Muscle of back (tissue), 11 donors: ENCODE data around the gene FPR2. TPM values are rescaled to one million over a fixed set of nuclear protein-coding genes. Genes with fewer than 3 reads are reported as not detected.
"Not testable (repeated sequence)": the region's sequence is repeated elsewhere in the genome, so short reads cannot be mapped to it uniquely, and the experiment has no call there.

Source experiments
- DNase-seq, 3 donors: peaks; one replicate each; pipeline versions ENCODE4 v3.0.0 to v3.0.0-alpha.2; 2013
- polyA plus RNA-seq, 10 donors: library from polyadenylated mRNA; unstranded; fragments of 120-200 nt; gene quantifications; one replicate each; pipeline ENCODE4 v1.2.1, GENCODE V29; 2013; ENCODE audit not compliant: insufficient read length in 10 of 10

Gene FPR2
- polyA plus RNA-seq, 10 donors: 0.08 to 0.44 (median 0.27) TPM

- not testable (repeated sequence) for DNase-seq
These were observed 44.4 kb downstream of the FPR2 start for GRCh38 chr19:51805396-51805795.

GRCh38 chr19:51806571-51806970, 45.6 kb downstream of the FPR2 start:
- DNase-seq: not testable (repeated sequence)

- DNase-seq: no peak
These were observed 46.2 kb downstream of the FPR2 start for GRCh38 chr19:51807111-51807701.

GRCh38 chr19:51807925-51808324, 46.9 kb downstream of the FPR2 start:
- DNase-seq: no peak

GRCh38 chr19:51808333-51808986, 47.5 kb downstream of the FPR2 start:
- DNase-seq: no peak

GRCh38 chr19:51809787-51810186, 48.8 kb downstream of the FPR2 start:
- DNase-seq: no peak

GRCh38 chr19:51810223-51810622, 49.2 kb downstream of the FPR2 start:
- no peak for DNase-seq

- DNase-seq: peak in 1 of 3 donors; percentile 48
These were observed 50.4 kb downstream of the FPR2 start for GRCh38 chr19:51811344-51811743.

- no peak for DNase-seq
These were observed 54.1 kb downstream of the FPR2 start for GRCh38 chr19:51815043-51815442.

- no peak for DNase-seq
These were observed 55.7 kb downstream of the FPR2 start for GRCh38 chr19:51816711-51817110.

- no peak for DNase-seq
These were observed 59.0 kb downstream of the FPR2 start for GRCh38 chr19:51820011-51820410.

Other genes with a start within 250 kb of the FPR2 start
- gene SIGLEC6, start 229.5 kb upstream of the FPR2 start, polyA plus RNA-seq: under 1 TPM in 7 of 10 donors, not detected in 3; 0.11 to 0.46 (median 0.33) TPM
- gene ZNF175, start 189.9 kb upstream of the FPR2 start, polyA plus RNA-seq: 10 to 100 TPM in 1 of 10 donors, 1 to 10 TPM in 9; 7.2 to 12.5 (median 8.7) TPM
- under 1 TPM in 6 of 10 donors, not detected in 4; 0.11 to 0.63 (median 0.43) TPM for gene SIGLEC5, start 130.8 kb upstream of the FPR2 start, polyA plus RNA-seq
- 1 to 10 TPM; 1.0 to 2.7 (median 1.8) TPM for gene SIGLEC14, start 114.4 kb upstream of the FPR2 start, polyA plus RNA-seq
- 10 to 100 TPM in 2 of 10 donors, 1 to 10 TPM in 8; 4.5 to 13.3 (median 6.8) TPM for gene SPACA6, start 67.8 kb upstream of the FPR2 start, polyA plus RNA-seq
- under 1 TPM in 4 of 10 donors, not detected in 6; 0.16 to 0.33 (median 0.18) TPM for gene HAS1, start 37.2 kb upstream of the FPR2 start, polyA plus RNA-seq
- gene FPR1, start 9.3 kb upstream of the FPR2 start, polyA plus RNA-seq: 1 to 10 TPM in 9 of 10 donors, under 1 TPM in 1; 0.88 to 2.6 (median 1.7) TPM
- under 1 TPM; 0.16 to 0.71 (median 0.24) TPM for gene FPR3, start 34.0 kb downstream of the FPR2 start, polyA plus RNA-seq
- gene ZNF577, start 126.8 kb downstream of the FPR2 start, polyA plus RNA-seq: 10 to 100 TPM; 10.1 to 21.2 (median 15.0) TPM
- gene ZNF649, start 143.8 kb downstream of the FPR2 start, polyA plus RNA-seq: 10 to 100 TPM in 9 of 10 donors, 1 to 10 TPM in 1; 8.7 to 15.6 (median 11.8) TPM
- 1 to 10 TPM; 4.6 to 7.5 (median 5.4) TPM for gene ZNF613, start 166.3 kb downstream of the FPR2 start, polyA plus RNA-seq
- gene ZNF350, start 225.7 kb downstream of the FPR2 start, polyA plus RNA-seq: 1 to 10 TPM; 5.6 to 9.8 (median 8.0) TPM
- gene ZNF615, start 247.0 kb downstream of the FPR2 start, polyA plus RNA-seq: 10 to 100 TPM in 5 of 10 donors, 1 to 10 TPM in 5; 7.6 to 12.5 (median 10.1) TPM